Neuronal stem cell (in vitro differentiated cells): ENCODE results near the gene ARHGAP28.

Source experiments
- DNase-seq: peaks from one replicate; pipeline ENCODE4 v3.0.0-alpha.2; 2013; ENCODE audit warnings: low spot score
- H2AFZ ChIP-seq: one replicate; pipeline ENCODE4 v1.6.1; 2013; ENCODE audit warnings: mild to moderate bottlenecking, low read length, inconsistent platforms
- H2AK5ac ChIP-seq: 2 replicates; pipeline ENCODE4 v1.6.1; 2013; ENCODE audit warnings: low read depth, mild to moderate bottlenecking, inconsistent platforms, low read length, moderate library complexity, mixed read lengths
- H2BK120ac ChIP-seq: 2 replicates; pipeline ENCODE4 v1.6.1; 2013; ENCODE audit warnings: low read depth, mild to moderate bottlenecking, inconsistent platforms, low read length, moderate library complexity, mixed read lengths
- H2BK12ac ChIP-seq: one replicate; pipeline ENCODE4 v1.6.1; 2013; ENCODE audit warnings: low read length, inconsistent platforms
- H2BK15ac ChIP-seq: 2 replicates; pipeline ENCODE4 v1.6.1; 2013; ENCODE audit warnings: mild to moderate bottlenecking, low read length, inconsistent platforms, mixed read lengths
- H2BK5ac ChIP-seq: one replicate; pipeline ENCODE4 v1.6.1; 2013; ENCODE audit warnings: inconsistent platforms, mild to moderate bottlenecking, low read length, moderate library complexity
- H3K14ac ChIP-seq: one replicate; pipeline ENCODE4 v1.6.1; 2013; ENCODE audit warnings: low read length, inconsistent platforms
- H3K18ac ChIP-seq: 2 replicates; pipeline ENCODE4 v1.6.1; 2013; ENCODE audit warnings: low read length, inconsistent platforms
- H3K23ac ChIP-seq: 2 replicates; pipeline ENCODE4 v1.6.1; 2013; ENCODE audit warnings: low read depth, mild to moderate bottlenecking, mixed read lengths, low read length, inconsistent platforms; ENCODE audit not compliant: poor library complexity
- H3K27ac ChIP-seq: replicated peaks from 3 replicates; pipeline ENCODE4 v1.5.1; 2013; ENCODE audit warnings: low read length, inconsistent platforms
- H3K27me3 ChIP-seq, 3 experiments: 2 replicates each; pipeline ENCODE4 v1.6.1; 2013; ENCODE audit warnings: low read length in 3 of 3, mild to moderate bottlenecking in 2 of 3, inconsistent platforms in 1 of 3, low read depth in 1 of 3, mixed read lengths in 1 of 3, moderate library complexity in 1 of 3; ENCODE audit not compliant: control insufficient read depth in 3 of 3, insufficient read depth in 3 of 3
- H3K36me3 ChIP-seq, 2 donors: replicated peaks in 1 of 2; 2 replicates each; pipeline ENCODE4 v1.6.1; 2013; ENCODE audit warnings: low read length in 2 of 2; ENCODE audit not compliant: control insufficient read depth in 2 of 2, insufficient read depth in 2 of 2
- H3K4ac ChIP-seq: 2 replicates; pipeline ENCODE4 v1.6.1; 2013; ENCODE audit warnings: inconsistent platforms, mild to moderate bottlenecking, low read length, moderate library complexity
- H3K4me1 ChIP-seq, 2 donors: 1 replicate in 1 of 2; 2 replicates in 1 of 2; pipeline ENCODE4 v1.6.1; 2013; ENCODE audit warnings: low read length in 2 of 2, low read depth in 1 of 2; ENCODE audit not compliant: control insufficient read depth in 2 of 2, insufficient read depth in 1 of 2
- H3K4me2 ChIP-seq: one replicate; pipeline ENCODE4 v1.6.1; 2013; ENCODE audit warnings: mild to moderate bottlenecking, low read length, inconsistent platforms; ENCODE audit not compliant: insufficient read depth, poor library complexity, severe bottlenecking
- H3K4me3 ChIP-seq, 2 donors: 2 replicates each; pipeline ENCODE4 v1.5.1; 2013; ENCODE audit warnings: low read length in 2 of 2, mild to moderate bottlenecking in 2 of 2, inconsistent platforms in 1 of 2, moderate library complexity in 1 of 2
- H3K79me1 ChIP-seq: one replicate; pipeline ENCODE4 v1.6.1; 2013; ENCODE audit warnings: low read depth, mild to moderate bottlenecking, inconsistent platforms, low read length, moderate library complexity
- H3K9ac ChIP-seq: one replicate; pipeline ENCODE4 v1.6.1; 2013; ENCODE audit warnings: mild to moderate bottlenecking, low read depth, low read length, inconsistent platforms; ENCODE audit not compliant: poor library complexity
- H3K9me3 ChIP-seq, 2 donors: replicated peaks in 1 of 2; 2 replicates each; pipeline versions ENCODE3 to v1.6.1; 2013; ENCODE audit warnings: low read length in 2 of 2, mild to moderate bottlenecking in 2 of 2, inconsistent platforms in 1 of 2, low read depth in 1 of 2, mixed read lengths in 1 of 2, moderate library complexity in 1 of 2; ENCODE audit not compliant: control insufficient read depth in 2 of 2, insufficient read depth in 1 of 2
- H4K8ac ChIP-seq: one replicate; pipeline ENCODE4 v1.6.1; 2013; ENCODE audit warnings: low read depth, mild to moderate bottlenecking, inconsistent platforms, low read length, moderate library complexity
- H4K91ac ChIP-seq: one replicate; pipeline ENCODE4 v1.6.1; 2013; ENCODE audit warnings: low read length, low read depth, mild to moderate bottlenecking, inconsistent platforms; ENCODE audit not compliant: poor library complexity
- WGBS, 2 donors: extraction: QIAGEN DNeasy Blood & Tissue Kit; methylation state at CpG; one replicate each; pipeline ENCODE4 v1.1.7; 2013; ENCODE audit warnings: missing lambda C conversion rate in 2 of 2, mixed read lengths in 1 of 2; ENCODE audit not compliant: insufficient read length in 2 of 2, insufficient replicate concordance in 1 of 2; ENCODE audit errors: extremely low coverage in 2 of 2; 5-methylcytosine and 5-hydroxymethylcytosine counted together

Gene ARHGAP28

GRCh38 chr18:6728331-6728730, 1.2 kb upstream of the ARHGAP28 start:
- Histone ChIP-seq H4K91ac (no peak overlapping the region), H3K9me3 (no peaks in the 10 kb centered on the region), H2AFZ (peak overlapping the region; percentile 82), H3K79me1 (no peaks in the 10 kb centered on the region), H2BK120ac (no peak overlapping the region), H2BK15ac (no peak overlapping the region), H4K8ac (no peak overlapping the region), H3K27me3 (no peaks in the 10 kb centered on the region), H3K14ac (no peak overlapping the region), H3K4me2 (no peak overlapping the region), H3K36me3 (no peaks in the 10 kb centered on the region), H3K9ac (no peak overlapping the region), H3K23ac (no peak overlapping the region), H2BK12ac (no peak overlapping the region), H2BK5ac (no peak overlapping the region), H3K4me1 (peaks cover 9% of the 10 kb centered on the region in 2 donors), H3K4ac (no peak overlapping the region), H2AK5ac (no peak overlapping the region), H3K27ac (peak overlapping the region; percentile 97), H3K4me3 (peak overlapping the region in 1 of 2 donors; percentile 54), H3K18ac (no peak overlapping the region)
- no CpG with 5 or more reads among the region's 8 CpGs for WGBS, 2 donors
- no peak for DNase-seq

GRCh38 chr18:6728809-6729246, 688 bp upstream of the ARHGAP28 start:
- Histone ChIP-seq H3K4ac (no peak overlapping the region), H2AK5ac (no peak overlapping the region), H3K27ac (peak overlapping the region; percentile 97), H2BK120ac (no peak overlapping the region), H3K23ac (no peak overlapping the region), H3K14ac (no peak overlapping the region), H4K8ac (no peak overlapping the region), H2BK5ac (no peak overlapping the region), H3K4me2 (peak overlapping the region; percentile 57), H2BK15ac (no peak overlapping the region), H3K4me1 (peaks cover 9 to 11% of the 10 kb centered on the region in 2 donors), H3K9ac (no peak overlapping the region), H2AFZ (peak overlapping the region; percentile 82), H3K18ac (no peak overlapping the region), H3K79me1 (no peaks in the 10 kb centered on the region), H4K91ac (no peak overlapping the region), H3K9me3 (no peaks in the 10 kb centered on the region), H2BK12ac (no peak overlapping the region), H3K27me3 (no peaks in the 10 kb centered on the region), H3K36me3 (no peaks in the 10 kb centered on the region), H3K4me3 (peak overlapping the region; percentile 4 to 54)
- WGBS, 2 donors, result no CpG with 5 or more reads among the region's 5 CpGs
- DNase-seq, result no peak

- peak overlapping the region in 1 of 2 donors; percentile 54 for H3K4me3 ChIP-seq
- no peak overlapping the region for H3K18ac ChIP-seq
- no peak overlapping the region for H2AK5ac ChIP-seq
- no peaks in the 10 kb centered on the region for H3K79me1 ChIP-seq
- peak overlapping the region; percentile 82 for H2AFZ ChIP-seq
- H3K14ac ChIP-seq, result no peak overlapping the region
- H3K4me1 ChIP-seq, result peaks cover 9 to 11% of the 10 kb centered on the region in 2 donors
- no peaks in the 10 kb centered on the region for H3K9me3 ChIP-seq
- no peak overlapping the region for H3K27ac ChIP-seq
- no peak for DNase-seq
- H4K8ac ChIP-seq, result no peak overlapping the region
- no peak overlapping the region for H2BK120ac ChIP-seq
- no peak overlapping the region for H3K4ac ChIP-seq
- no CpG with 5 or more reads among the region's 4 CpGs for WGBS, 2 donors
- no peak overlapping the region for H3K23ac ChIP-seq
- H4K91ac ChIP-seq, result no peak overlapping the region
- H3K4me2 ChIP-seq, result no peak overlapping the region
- no peaks in the 10 kb centered on the region for H3K36me3 ChIP-seq
- H3K27me3 ChIP-seq, result no peaks in the 10 kb centered on the region
- no peak overlapping the region for H2BK15ac ChIP-seq
- H2BK5ac ChIP-seq, result no peak overlapping the region
- no peak overlapping the region for H2BK12ac ChIP-seq
- no peak overlapping the region for H3K9ac ChIP-seq
Observed at GRCh38 chr18:6730416-6731221, 1.1 kb downstream of the ARHGAP28 start.

GRCh38 chr18:6731222-6731596, 1.7 kb downstream of the ARHGAP28 start:
- Histone ChIP-seq H3K4me3 (peak overlapping the region in 1 of 2 donors; percentile 10), H3K4me2 (no peak overlapping the region), H3K27me3 (no peaks in the 10 kb centered on the region), H3K14ac (no peak overlapping the region), H3K18ac (no peak overlapping the region), H3K23ac (no peak overlapping the region), H3K27ac (no peak overlapping the region), H2BK120ac (no peak overlapping the region), H2BK5ac (no peak overlapping the region), H4K91ac (no peak overlapping the region), H3K9me3 (no peaks in the 10 kb centered on the region), H3K4me1 (peaks cover 9 to 11% of the 10 kb centered on the region in 2 donors), H3K36me3 (no peaks in the 10 kb centered on the region), H4K8ac (no peak overlapping the region), H2AFZ (peak overlapping the region; percentile 35), H3K79me1 (no peaks in the 10 kb centered on the region), H2AK5ac (no peak overlapping the region), H2BK15ac (no peak overlapping the region), H3K9ac (no peak overlapping the region), H3K4ac (no peak overlapping the region), H2BK12ac (no peak overlapping the region)
- WGBS, 2 donors, result no CpG with 5 or more reads among the region's 6 CpGs
- DNase-seq, result no peak
